CD4-positive, alpha-beta T cell treated with Interleukin-6 for 4 hours (primary cell): ENCODE measurements around the gene RIPOR1.
"Not testable (repeated sequence)": the region's sequence is repeated elsewhere in the genome, so short reads cannot be mapped to it uniquely, and the experiment has no call there.

Experiments used
- DNase-seq: peaks from one replicate; pipeline ENCODE4 v3.0.0-alpha.2; 2020; ENCODE audit warnings: mixed read lengths

Gene RIPOR1

GRCh38 chr16:67516296-67517154, 12.1 kb upstream of the RIPOR1 start:
- DNase-seq: no peak

- DNase-seq: no peak
These were observed 11.5 kb upstream of the RIPOR1 start for GRCh38 chr16:67517155-67517445.

GRCh38 chr16:67517661-67518423, 10.8 kb upstream of the RIPOR1 start:
- no peak for DNase-seq

GRCh38 chr16:67518676-67519075, 10.0 kb upstream of the RIPOR1 start:
- no peak for DNase-seq

GRCh38 chr16:67519242-67519641, 9.4 kb upstream of the RIPOR1 start:
- DNase-seq: no peak

- DNase-seq: peak; percentile 98
These were observed 7.4 kb upstream of the RIPOR1 start for GRCh38 chr16:67521095-67521804.

GRCh38 chr16:67525176-67525860, 3.3 kb upstream of the RIPOR1 start:
- no peak for DNase-seq

- DNase-seq: no peak
These were observed 2.4 kb upstream of the RIPOR1 start for GRCh38 chr16:67526149-67526791.

GRCh38 chr16:67528870-67529581, 397 bp downstream of the RIPOR1 start:
- peak; percentile 44 for DNase-seq

- no peak for DNase-seq
These were observed 968 bp downstream of the RIPOR1 start for GRCh38 chr16:67529582-67530012.

- no peak for DNase-seq
These were observed 1.6 kb downstream of the RIPOR1 start for GRCh38 chr16:67530013-67530939.

GRCh38 chr16:67531247-67531646, 2.6 kb downstream of the RIPOR1 start:
- no peak for DNase-seq

- DNase-seq: no peak
These were observed 4.5 kb downstream of the RIPOR1 start for GRCh38 chr16:67533024-67533560.

- DNase-seq: not testable (repeated sequence)
These were observed 5.4 kb downstream of the RIPOR1 start for GRCh38 chr16:67533987-67534386.

- no peak for DNase-seq
These were observed 5.8 kb downstream of the RIPOR1 start for GRCh38 chr16:67534431-67534830.

GRCh38 chr16:67535201-67535600, 6.6 kb downstream of the RIPOR1 start:
- DNase-seq: no peak

GRCh38 chr16:67537270-67537635, 8.6 kb downstream of the RIPOR1 start:
- DNase-seq: peak; percentile 69

- peak; percentile 81 for DNase-seq
These were observed 9.3 kb downstream of the RIPOR1 start for GRCh38 chr16:67537636-67538591.

GRCh38 chr16:67538666-67539101, 10.1 kb downstream of the RIPOR1 start:
- DNase-seq: no peak
